CD4-positive, alpha-beta T cell treated with Interleukin-6 at 100 ng/mL for 8 hours (primary cell): ENCODE data around the gene TBC1D22A.

Experiments used
- DNase-seq: peaks from one replicate; pipeline ENCODE4 v3.0.0-alpha.2; 2020; ENCODE audit warnings: mixed read lengths, low spot score

TBC1D22A gene

GRCh38 chr22:47143249-47143938, 380.9 kb downstream of the TBC1D22A start:
- no peak for DNase-seq

- DNase-seq = no peak
Observed at GRCh38 chr22:47144076-47144765, 381.8 kb downstream of the TBC1D22A start.

- no peak for DNase-seq
Observed at GRCh38 chr22:47144791-47145425, 382.5 kb downstream of the TBC1D22A start.

GRCh38 chr22:47145883-47146282, 383.4 kb downstream of the TBC1D22A start:
- no peak for DNase-seq

GRCh38 chr22:47146391-47146790, 383.9 kb downstream of the TBC1D22A start:
- no peak for DNase-seq

- no peak for DNase-seq
Observed at GRCh38 chr22:47146941-47147340, 384.5 kb downstream of the TBC1D22A start.

GRCh38 chr22:47147572-47147971, 385.1 kb downstream of the TBC1D22A start:
- no peak for DNase-seq

GRCh38 chr22:47148510-47148909, 386.1 kb downstream of the TBC1D22A start:
- DNase-seq = no peak

- DNase-seq = no peak
Observed at GRCh38 chr22:47148956-47149728, 386.7 kb downstream of the TBC1D22A start.

GRCh38 chr22:47149976-47150375, 387.5 kb downstream of the TBC1D22A start:
- no peak for DNase-seq

- DNase-seq = no peak
Observed at GRCh38 chr22:47150426-47150825, 388.0 kb downstream of the TBC1D22A start.

- DNase-seq = no peak
Observed at GRCh38 chr22:47151064-47151463, 388.6 kb downstream of the TBC1D22A start.

GRCh38 chr22:47151490-47151889, 389.0 kb downstream of the TBC1D22A start:
- DNase-seq = no peak

GRCh38 chr22:47152236-47152635, 389.8 kb downstream of the TBC1D22A start:
- DNase-seq = no peak

- DNase-seq = no peak
Observed at GRCh38 chr22:47152938-47153337, 390.5 kb downstream of the TBC1D22A start.

GRCh38 chr22:47153854-47154525, 391.5 kb downstream of the TBC1D22A start:
- DNase-seq = no peak

GRCh38 chr22:47154621-47155081, 392.2 kb downstream of the TBC1D22A start:
- DNase-seq = no peak

- no peak for DNase-seq
Observed at GRCh38 chr22:47155131-47155885, 392.9 kb downstream of the TBC1D22A start.

- DNase-seq = no peak
Observed at GRCh38 chr22:47155912-47156311, 393.5 kb downstream of the TBC1D22A start.

GRCh38 chr22:47156352-47157092, 394.1 kb downstream of the TBC1D22A start:
- no peak for DNase-seq
